GM18951 (cell line): ENCODE results near the gene TRMT6.

Source experiments
- POLR2A ChIP-seq: IDR thresholded peaks from 4 replicates; pipeline ENCODE4 v1.6.1; 2011; ENCODE audit warnings: mild to moderate bottlenecking; ENCODE audit not compliant: insufficient read length, insufficient read depth; ENCODE audit errors: extremely low read depth
- in situ Hi-C: fragments of 300-500 bp; cut with MboI; formaldehyde crosslinking; loops from one replicate; pipeline ENCODE4 v1.12.0; 2022; ENCODE audit warnings: low sequenced_read_pairs, mixed read lengths, inconsistent platforms; ENCODE audit not compliant: unreplicated experiment

The TRMT6 gene

DNA sequence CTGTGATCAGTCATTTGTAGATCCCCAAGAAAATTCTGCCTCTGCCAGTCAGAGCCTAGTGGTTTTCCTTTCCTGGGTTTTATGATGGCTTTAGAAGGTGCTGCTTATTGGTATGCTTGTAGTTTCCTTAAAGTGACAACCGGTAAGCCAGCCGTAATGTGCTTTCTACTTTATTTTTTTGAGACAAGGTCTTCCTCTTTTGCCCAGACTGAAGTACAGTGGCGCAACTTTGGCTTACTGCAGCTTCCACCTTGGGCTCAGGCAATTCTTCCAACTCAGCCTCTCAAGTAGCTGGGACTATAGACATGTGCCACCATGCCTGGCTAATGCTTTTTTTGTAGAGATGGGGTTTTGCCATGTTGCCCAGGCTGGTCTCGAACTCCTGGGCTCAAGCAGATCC, 23.6 kb upstream of the TRMT6 start:
- TF ChIP-seq POLR2A = no peak
- in situ Hi-C loops = no loop called here

DNA sequence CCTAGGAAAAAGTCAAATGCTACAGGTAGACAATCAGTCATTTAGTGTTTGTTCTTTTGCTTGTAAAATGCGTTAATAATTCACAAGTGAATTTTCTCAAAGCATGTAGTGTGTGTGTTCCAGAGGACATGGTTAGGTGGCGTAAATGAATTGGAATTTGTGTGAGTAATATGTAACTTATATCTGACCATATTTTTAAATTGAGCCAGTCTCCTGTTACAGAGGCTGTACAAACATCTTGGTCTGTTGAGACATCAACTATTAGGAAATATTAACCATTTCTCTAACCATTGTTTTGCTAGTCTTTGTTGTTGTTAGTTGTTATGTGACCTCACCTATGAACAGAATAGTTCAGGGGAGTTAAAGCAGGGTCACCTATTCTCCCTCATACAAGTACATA, 22.8 kb upstream of the TRMT6 start:
- no peak for TF ChIP-seq POLR2A
- in situ Hi-C loops = no loop called here

DNA sequence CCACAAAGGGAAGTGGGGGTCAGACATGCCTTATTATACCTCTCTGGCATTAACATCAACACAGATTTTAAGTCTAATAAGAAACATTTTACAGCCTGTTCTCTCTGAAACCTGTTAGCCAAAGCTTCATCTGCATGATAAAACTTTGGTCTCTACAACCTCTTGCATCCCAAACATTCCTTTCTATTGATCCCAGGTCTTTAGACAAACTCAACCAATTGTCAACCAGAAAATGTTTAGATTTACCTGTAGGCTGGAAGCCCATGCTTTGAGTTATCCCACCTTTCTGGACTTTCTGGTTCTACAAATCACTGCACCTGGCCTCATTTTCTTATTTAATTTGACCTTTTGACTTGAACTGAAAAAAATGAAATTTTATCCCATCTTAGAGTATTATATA, 20.9 kb upstream of the TRMT6 start:
- in situ Hi-C loops = no loop called here
- no peak for TF ChIP-seq POLR2A

DNA sequence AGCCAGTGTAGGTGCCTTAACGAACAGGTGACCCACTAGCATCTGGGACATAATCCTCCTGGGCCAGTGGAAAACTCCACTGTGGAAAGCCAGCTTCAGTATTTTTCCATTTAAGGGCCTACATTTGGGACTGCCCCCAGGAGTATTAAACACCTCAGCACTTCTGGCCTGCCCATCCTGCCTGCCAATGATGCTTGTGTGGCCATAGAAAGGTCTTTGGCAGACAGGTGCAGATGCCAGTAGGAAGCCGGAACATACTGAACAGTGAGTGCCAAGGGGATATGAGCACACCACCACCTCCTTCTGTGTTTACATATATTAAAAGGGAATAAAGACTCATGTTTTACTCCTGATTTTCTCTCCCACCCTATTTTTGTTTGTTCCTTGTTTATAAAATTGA, 20.0 kb upstream of the TRMT6 start:
- TF ChIP-seq POLR2A = no peak
- in situ Hi-C loops = no loop called here

DNA sequence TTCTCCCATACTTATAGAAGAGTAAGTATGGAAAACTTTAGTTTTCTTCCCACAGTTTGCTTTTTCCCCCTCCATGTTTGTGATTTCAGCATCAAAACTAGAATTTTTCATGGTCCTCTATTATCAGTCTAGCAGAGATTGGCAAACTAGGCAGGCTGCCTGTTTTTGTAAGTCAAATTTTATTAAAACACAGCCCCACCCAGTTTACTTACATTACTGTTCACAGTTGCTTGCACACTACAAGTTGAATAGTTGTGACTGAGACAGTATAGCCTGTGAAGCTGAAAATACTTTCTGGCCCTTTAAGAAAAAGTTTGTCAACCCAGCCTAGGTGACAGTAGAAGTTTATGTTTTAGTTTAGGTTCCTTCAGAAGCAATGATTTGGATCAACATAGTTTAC, 19.6 kb upstream of the TRMT6 start:
- TF ChIP-seq POLR2A = no peak
- in situ Hi-C loops = no loop called here

DNA sequence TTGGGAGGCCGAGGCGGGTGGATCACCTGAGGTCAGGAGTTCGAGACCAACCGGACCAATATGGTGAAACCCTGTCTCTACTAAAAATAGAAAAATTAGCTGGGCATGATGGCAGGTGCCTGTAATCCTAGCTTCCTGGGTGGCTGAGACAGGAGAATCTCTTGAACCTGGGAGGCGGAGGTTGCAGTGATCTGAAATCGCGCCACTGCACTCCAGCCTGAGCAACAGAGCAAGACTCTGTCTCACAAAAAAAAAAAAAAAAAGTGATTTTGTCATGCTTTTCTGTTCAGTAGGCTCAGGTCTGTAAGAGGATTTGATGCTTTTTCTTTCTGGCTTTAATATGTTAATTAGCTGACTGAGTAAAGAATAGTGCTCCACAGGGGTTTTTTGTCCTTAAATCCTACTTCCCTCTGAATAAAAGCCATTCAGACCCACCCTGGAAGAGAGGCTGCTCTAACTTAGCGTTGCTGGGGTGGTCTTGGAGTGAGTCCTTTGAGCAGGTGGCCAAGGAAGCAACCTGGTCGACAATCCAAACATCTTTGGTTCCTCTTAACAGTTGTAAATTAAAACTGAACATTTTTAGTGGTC, 19.1 kb upstream of the TRMT6 start:
- no peak for TF ChIP-seq POLR2A
- in situ Hi-C loops = no loop called here

DNA sequence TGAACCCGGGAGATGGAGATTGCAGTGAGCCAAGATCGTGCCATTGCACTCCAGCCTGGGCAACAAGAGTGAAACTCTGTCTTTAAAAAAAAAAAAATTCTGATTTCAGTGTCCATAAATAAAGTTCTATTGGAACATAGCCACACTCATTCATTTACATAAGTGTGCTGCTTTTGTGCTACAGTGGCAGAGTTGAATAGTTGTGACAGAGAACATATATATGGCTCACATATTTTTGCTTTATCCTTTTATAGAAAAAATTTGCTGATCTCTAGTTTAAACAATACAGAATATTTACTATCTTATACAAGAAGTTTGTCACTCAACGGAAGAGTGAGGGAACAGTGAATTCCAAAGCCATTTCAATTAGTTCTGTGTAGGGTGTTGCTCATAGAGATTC, 18.1 kb upstream of the TRMT6 start:
- in situ Hi-C loops = no loop called here
- TF ChIP-seq POLR2A = no peak

DNA sequence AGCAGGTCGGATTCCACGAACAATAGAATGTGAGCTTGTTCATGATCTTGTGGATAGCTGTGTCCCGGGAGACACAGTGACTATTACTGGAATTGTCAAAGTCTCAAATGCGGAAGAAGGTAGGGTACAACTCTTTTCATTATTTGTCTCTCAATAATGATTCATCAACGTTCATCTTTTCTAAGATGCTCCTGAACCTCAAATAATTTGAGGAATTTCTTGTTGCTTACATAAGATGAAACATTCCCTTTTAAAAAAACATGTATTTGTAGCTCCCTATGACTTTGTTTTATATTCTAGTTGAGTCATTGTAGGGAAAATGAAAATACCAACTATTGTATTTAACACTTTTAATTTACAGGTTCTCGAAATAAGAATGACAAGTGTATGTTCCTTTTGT, 17.1 kb upstream of the TRMT6 start:
- TF ChIP-seq POLR2A = no peak
- in situ Hi-C loops = no loop called here

DNA sequence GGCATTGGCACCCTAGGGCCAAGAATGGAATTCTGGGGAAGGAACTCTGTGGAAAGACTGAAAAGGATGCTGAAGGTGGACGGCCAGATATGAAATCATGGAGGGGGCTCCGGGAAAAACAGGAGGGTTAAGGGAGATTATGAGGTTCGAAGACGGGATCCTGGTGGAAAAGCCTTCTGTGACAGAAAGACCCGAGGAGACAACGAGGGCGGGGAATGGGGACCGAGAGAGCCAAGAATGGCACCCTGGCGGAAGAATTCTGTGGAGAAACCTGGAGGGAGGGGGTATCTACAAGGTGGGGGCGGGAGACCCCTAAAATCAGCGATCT, 426 bp downstream of the TRMT6 start:
- no peak for TF ChIP-seq POLR2A
- in situ Hi-C loops = no loop called here

DNA sequence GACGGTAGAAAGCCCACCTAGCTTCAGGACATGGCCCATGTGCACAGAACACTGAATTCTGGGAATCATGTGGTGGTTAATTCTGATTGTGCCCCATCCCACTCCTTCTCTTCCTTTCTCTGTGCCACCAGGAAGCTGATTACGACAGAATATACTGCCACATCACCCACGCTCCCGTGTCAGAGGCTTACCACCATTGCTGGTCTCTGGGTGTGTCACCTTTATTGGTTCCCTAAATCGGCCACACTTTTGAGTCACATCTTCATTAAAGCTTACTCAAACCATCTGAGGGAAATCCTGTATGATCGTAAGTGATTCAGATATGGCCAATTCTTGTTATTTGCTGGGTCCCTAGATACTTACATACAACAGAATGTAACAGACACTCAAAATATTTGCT, 3.1 kb downstream of the TRMT6 start:
- in situ Hi-C loops = no loop called here
- TF ChIP-seq POLR2A = no peak

DNA sequence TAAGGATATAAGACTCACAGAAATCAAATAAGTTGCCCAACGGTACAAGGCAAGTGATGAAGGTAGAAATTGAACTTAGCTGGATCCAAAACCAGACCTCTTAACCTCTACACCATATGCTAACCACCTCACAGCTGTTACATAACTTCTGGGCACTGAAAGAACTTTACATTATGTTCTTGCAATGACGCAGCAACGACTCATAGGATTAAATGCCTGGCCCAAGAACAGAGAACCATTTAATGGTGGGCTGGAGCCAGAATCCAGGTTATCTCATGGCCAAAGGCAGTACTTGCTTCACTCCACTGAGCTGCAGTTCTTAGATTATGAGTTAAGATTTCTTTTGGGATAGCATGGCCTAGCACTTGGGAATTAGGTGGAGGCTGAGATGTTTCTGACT, 4.4 kb downstream of the TRMT6 start:
- TF ChIP-seq POLR2A = no peak
- in situ Hi-C loops = no loop called here

DNA sequence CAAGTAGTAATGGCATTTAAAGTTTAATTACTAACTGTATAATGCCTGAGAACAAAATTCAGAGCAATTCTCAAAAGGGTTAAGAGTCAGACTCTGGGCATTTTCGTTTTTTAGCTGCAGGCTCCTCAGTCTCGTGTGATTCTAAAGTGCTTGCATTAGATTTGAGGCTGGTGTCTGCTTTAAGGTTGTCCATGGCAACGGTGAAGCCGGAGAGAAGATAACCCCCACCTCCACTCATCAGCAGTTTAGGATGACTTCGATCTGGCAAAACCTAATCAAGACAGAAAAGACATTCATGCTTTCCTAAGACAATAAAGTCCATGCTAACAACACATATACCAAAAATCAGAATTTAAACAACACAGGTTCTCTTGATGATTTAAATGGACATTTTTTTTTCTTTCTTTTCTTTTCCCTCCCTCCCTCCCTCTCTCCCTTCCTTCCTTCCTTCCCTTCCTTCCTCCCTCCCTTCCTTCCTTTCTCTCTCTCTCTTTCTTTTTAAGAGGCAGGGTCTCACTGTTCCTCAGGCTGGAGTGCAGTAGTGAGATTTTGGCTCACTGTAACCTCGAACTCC, 11.8 kb downstream of the TRMT6 start:
- TF ChIP-seq POLR2A = no peak
- in situ Hi-C loops = loop anchor here (10.0 kb wide), 1 partner anchor 414 kb away; no protein-coding TSS in a partner anchor

DNA sequence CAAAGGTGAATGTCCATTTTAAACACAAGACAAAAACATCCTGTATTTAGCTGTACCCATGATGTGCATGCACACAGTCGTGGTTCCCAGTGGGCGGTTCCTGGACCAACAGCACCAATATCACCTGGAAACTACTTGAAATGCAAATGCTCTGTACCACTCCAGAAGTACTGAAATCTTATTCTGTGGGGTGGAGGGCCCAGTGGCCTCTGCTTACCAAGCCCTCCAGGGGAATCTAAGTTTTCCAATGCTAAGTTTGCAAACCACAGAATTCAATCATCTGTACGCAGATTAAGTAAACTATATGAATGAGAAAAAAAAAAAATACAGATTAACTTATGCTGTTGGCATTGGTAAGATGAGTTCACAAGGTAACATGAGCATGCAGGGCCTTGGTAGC, 14.1 kb downstream of the TRMT6 start:
- no peak for TF ChIP-seq POLR2A
- in situ Hi-C loops = loop anchor here (10.0 kb wide), 1 partner anchor 411 kb away; no protein-coding TSS in a partner anchor

DNA sequence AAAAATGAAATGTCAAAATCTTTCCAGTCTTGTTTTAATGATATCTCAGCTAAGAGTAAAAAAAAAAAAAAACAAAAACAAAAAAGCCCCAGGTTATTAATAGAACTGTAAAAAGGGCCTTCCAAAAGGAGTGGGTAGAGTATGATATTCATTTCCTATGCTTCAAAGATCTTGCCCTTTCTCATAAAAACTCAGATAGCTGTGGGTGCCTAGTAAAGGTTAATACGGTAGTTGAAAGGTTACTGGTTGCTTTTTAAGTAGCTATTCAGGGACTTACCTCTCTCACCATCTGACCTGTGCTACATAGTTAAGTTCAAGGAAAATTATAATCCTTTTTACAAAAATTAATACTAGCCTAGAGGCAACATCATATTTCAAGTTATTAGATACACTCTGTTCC, 14.9 kb downstream of the TRMT6 start:
- in situ Hi-C loops = loop anchor here (10.0 kb wide), 1 partner anchor 411 kb away; no protein-coding TSS in a partner anchor
- no peak for TF ChIP-seq POLR2A
